ENCODE results near the gene TMED1.
"Not testable (repeated sequence)": the region's sequence is repeated elsewhere in the genome, so short reads cannot be mapped to it uniquely, and the experiment has no call there.

DNA sequence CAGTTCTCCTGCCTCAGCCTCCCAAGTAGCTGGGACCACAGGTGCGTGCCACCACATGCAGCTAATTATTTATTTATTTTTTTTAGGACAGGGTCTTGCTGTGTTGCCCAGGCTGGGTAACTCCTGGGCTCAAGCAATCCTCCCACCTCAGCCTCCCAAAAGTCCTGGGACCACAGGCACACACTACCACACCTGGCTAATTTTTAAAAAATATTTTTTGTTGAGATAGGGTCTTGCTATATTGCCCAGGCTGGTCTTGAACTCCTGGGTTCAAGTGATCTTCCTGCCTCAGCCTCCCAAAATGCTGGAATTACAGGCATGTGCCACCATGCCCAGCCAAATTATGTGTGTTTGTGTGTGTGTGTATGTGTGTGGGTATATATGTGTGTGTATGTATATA lies 20.9 kb upstream of the TMED1 start:
- TF ChIP-seq, protein P1, sequence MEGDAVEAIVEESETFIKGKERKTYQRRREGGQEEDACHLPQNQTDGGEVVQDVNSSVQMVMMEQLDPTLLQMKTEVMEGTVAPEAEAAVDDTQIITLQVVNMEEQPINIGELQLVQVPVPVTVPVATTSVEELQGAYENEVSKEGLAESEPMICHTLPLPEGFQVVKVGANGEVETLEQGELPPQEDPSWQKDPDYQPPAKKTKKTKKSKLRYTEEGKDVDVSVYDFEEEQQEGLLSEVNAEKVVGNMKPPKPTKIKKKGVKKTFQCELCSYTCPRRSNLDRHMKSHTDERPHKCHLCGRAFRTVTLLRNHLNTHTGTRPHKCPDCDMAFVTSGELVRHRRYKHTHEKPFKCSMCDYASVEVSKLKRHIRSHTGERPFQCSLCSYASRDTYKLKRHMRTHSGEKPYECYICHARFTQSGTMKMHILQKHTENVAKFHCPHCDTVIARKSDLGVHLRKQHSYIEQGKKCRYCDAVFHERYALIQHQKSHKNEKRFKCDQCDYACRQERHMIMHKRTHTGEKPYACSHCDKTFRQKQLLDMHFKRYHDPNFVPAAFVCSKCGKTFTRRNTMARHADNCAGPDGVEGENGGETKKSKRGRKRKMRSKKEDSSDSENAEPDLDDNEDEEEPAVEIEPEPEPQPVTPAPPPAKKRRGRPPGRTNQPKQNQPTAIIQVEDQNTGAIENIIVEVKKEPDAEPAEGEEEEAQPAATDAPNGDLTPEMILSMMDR (IDR thresholded peaks at IDR 0.05; ENCODE audit: poor library complexity): not testable (repeated sequence)
- TF ChIP-seq EZH2phosphoT487 (IDR thresholded peaks at IDR 0.05; ENCODE audit: low read depth, severe bottlenecking, unreplicated experiment): not testable (repeated sequence)
